SK-N-SH (cell line): ENCODE data around the gene TRIM62. TPM values are rescaled to one million over a fixed set of nuclear protein-coding genes. Genes with fewer than 3 reads are reported as not detected.

Experiments used
- CTCF ChIA-PET: fragments of 300-600, 350-600 bp; formaldehyde crosslinking; extraction: SDS; loops from one replicate; lab custom pipeline; 2021; lab: Yijun Ruan, JAX
- POLR2A ChIA-PET: fragments of 350-600 bp; sonication (Branson Sonifier 250); formaldehyde crosslinking; extraction: SDS; loops from one replicate; lab custom pipeline; 2020; ENCODE audit warnings: antibody characterized with exemption, inconsistent platforms; lab: Yijun Ruan, JAX
- DNase-seq: peaks from one replicate; pipeline ENCODE4 v3.0.0; 2012
- H2AFZ ChIP-seq: fragments of 200-600 bp; sonication (generic); 2 replicates; pipeline ENCODE4 v1.8.1; 2016; ENCODE audit warnings: antibody characterized with exemption, mild to moderate bottlenecking, low read depth
- H3F3A ChIP-seq: fragments of 200-600 bp; sonication (generic); replicated peaks from 2 replicates; pipeline ENCODE3; 2016; ENCODE audit warnings: antibody characterized with exemption, mild to moderate bottlenecking; ENCODE audit not compliant: insufficient read depth
- H3K27ac ChIP-seq, 2 experiments: fragments of 200-500 bp in 1 of 2; fragments of 200-600 bp in 1 of 2; sonication (Bioruptor generic) in 1 of 2; sonication (generic), shearing (Covaris generic) in 1 of 2; 2 replicates each; pipeline versions ENCODE4 v1.5.1 to v1.6.1; 2014 to 2016; ENCODE audit warnings: low read depth in 2 of 2, inconsistent platforms in 1 of 2, low read length in 1 of 2, mild to moderate bottlenecking in 1 of 2, mixed read lengths in 1 of 2
- H3K27me3 ChIP-seq: fragments of 200-600 bp; sonication (generic), shearing (Covaris generic); 2 replicates; pipeline ENCODE4 v1.6.1; 2016; ENCODE audit warnings: mixed run types; ENCODE audit not compliant: insufficient read depth
- H3K36me3 ChIP-seq, 2 experiments: fragments of 200-500 bp in 1 of 2; fragments of 200-600 bp in 1 of 2; sonication (Bioruptor generic) in 1 of 2; sonication (generic) in 1 of 2; replicated peaks in 1 of 2; 2 replicates each; pipeline versions ENCODE3 to v1.5.1; 2014 to 2016; ENCODE audit warnings: low read length in 1 of 2, mild to moderate bottlenecking in 1 of 2; ENCODE audit not compliant: insufficient read depth in 2 of 2, control insufficient read depth in 1 of 2
- H3K4me1 ChIP-seq, 2 experiments: fragments of 200-500 bp in 1 of 2; fragments of 200-600 bp in 1 of 2; sonication (Bioruptor generic) in 1 of 2; sonication (generic), shearing (Covaris generic) in 1 of 2; 2 replicates each; pipeline versions ENCODE4 v1.5.1 to v1.6.1; 2014 to 2016; ENCODE audit warnings: low read depth in 1 of 2, low read length in 1 of 2, mixed run types in 1 of 2; ENCODE audit not compliant: insufficient read depth in 2 of 2, control insufficient read depth in 1 of 2
- H3K4me2 ChIP-seq: fragments of 200-600 bp; sonication (generic), shearing (Covaris generic); 2 replicates; pipeline ENCODE4 v1.6.1; 2017; ENCODE audit warnings: mixed run types
- H3K4me3 ChIP-seq, 2 experiments: fragments of 200-500 bp in 1 of 2; fragments of 200-600 bp in 1 of 2; sonication (Bioruptor generic) in 1 of 2; sonication (generic), shearing (Covaris generic) in 1 of 2; 2 replicates each; pipeline versions ENCODE4 v1.5.1 to v1.8.1; 2014 to 2016; ENCODE audit warnings: low read depth in 2 of 2, inconsistent platforms in 1 of 2, low read length in 1 of 2, mild to moderate bottlenecking in 1 of 2, mixed read lengths in 1 of 2, moderate library complexity in 1 of 2
- H3K79me2 ChIP-seq: fragments of 200-600 bp; sonication (generic); 2 replicates; pipeline ENCODE4 v1.8.1; 2017; ENCODE audit warnings: mild to moderate bottlenecking; ENCODE audit not compliant: insufficient read depth
- H3K9ac ChIP-seq: fragments of 200-600 bp; sonication (generic); 2 replicates; pipeline ENCODE4 v1.6.1; 2017; ENCODE audit warnings: mixed run types
- H3K9me2 ChIP-seq: fragments of 200-600 bp; sonication (generic); 2 replicates; pipeline ENCODE4 v1.6.1; 2017; ENCODE audit warnings: mixed run types
- H3K9me3 ChIP-seq: fragments of 200-600 bp; sonication (generic); 2 replicates; pipeline ENCODE4 v1.6.1; 2017; ENCODE audit warnings: mixed run types, mild to moderate bottlenecking, moderate library complexity
- H4K20me1 ChIP-seq: fragments of 200-600 bp; sonication (generic); 2 replicates; pipeline ENCODE4 v1.6.1; 2017; ENCODE audit warnings: mild to moderate bottlenecking, mixed run types; ENCODE audit not compliant: insufficient read depth
- CHD2 ChIP-seq: fragments of 150-350 bp; IDR thresholded peaks from 2 replicates; pipeline ENCODE4 v1.6.1; 2018; ENCODE audit warnings: low read length; ENCODE audit not compliant: partially characterized antibody
- EP300 ChIP-seq, 2 experiments: IDR thresholded peaks; 2 replicates each; pipeline versions ENCODE4 v1.4.0 to v1.6.1; 2012; ENCODE audit warnings: borderline replicate concordance in 1 of 2, low read depth in 1 of 2, low read length in 1 of 2
- EZH2phosphoT487 ChIP-seq: fragments of 200-600 bp; sonication (generic); IDR thresholded peaks from 2 replicates; pipeline ENCODE4 v1.6.1; 2017; ENCODE audit warnings: low read depth, mixed run types, mild to moderate bottlenecking, antibody characterized with exemption, moderate library complexity, borderline replicate concordance
- FOSL2 ChIP-seq: IDR thresholded peaks from 2 replicates; pipeline ENCODE4 v1.4.0; 2012; ENCODE audit warnings: low read depth, mild to moderate bottlenecking, moderate library complexity, borderline replicate concordance
- FOXJ3 ChIP-seq: sonication (generic); formaldehyde crosslinking; IDR thresholded peaks from 2 replicates; pipeline ENCODE4 v1.5.1; 2020; ENCODE audit warnings: mild to moderate bottlenecking, missing genetic modification reagents
- FOXM1 ChIP-seq: IDR thresholded peaks from 2 replicates; pipeline ENCODE4 v1.4.0; 2012; ENCODE audit warnings: low read depth, mild to moderate bottlenecking
- GABPA ChIP-seq: IDR thresholded peaks from 2 replicates; pipeline ENCODE4 v1.4.0; 2012; ENCODE audit warnings: low read depth, mild to moderate bottlenecking
- MAX ChIP-seq: IDR thresholded peaks from 2 replicates; pipeline ENCODE4 v1.4.0; 2012; ENCODE audit warnings: low read depth
- MEF2A ChIP-seq: IDR thresholded peaks from 2 replicates; pipeline ENCODE4 v1.4.0; 2012; ENCODE audit warnings: low read depth, borderline replicate concordance
- MXI1 ChIP-seq: IDR thresholded peaks from 2 replicates; pipeline ENCODE4 v1.6.1; 2012; ENCODE audit warnings: mild to moderate bottlenecking, low read depth, low read length, improper control_type of control experiment
- NFIC ChIP-seq: IDR thresholded peaks from 2 replicates; pipeline ENCODE4 v1.4.0; 2012; ENCODE audit warnings: borderline replicate concordance
- NRF1 ChIP-seq: IDR thresholded peaks from 2 replicates; pipeline ENCODE4 v1.6.1; 2012; ENCODE audit warnings: low read depth, mild to moderate bottlenecking, low read length
- RAD21 ChIP-seq: IDR thresholded peaks from 2 replicates; pipeline ENCODE4 v1.6.1; 2012; ENCODE audit warnings: mild to moderate bottlenecking, low read length
- RXRA ChIP-seq: IDR thresholded peaks from 2 replicates; pipeline ENCODE4 v1.4.0; 2012; ENCODE audit warnings: low read depth, mild to moderate bottlenecking, borderline replicate concordance
- SMC3 ChIP-seq: IDR thresholded peaks from 2 replicates; pipeline ENCODE4 v1.6.1; 2012; ENCODE audit warnings: low read depth, low read length, improper control_type of control experiment
- TAF1 ChIP-seq: IDR thresholded peaks from 2 replicates; pipeline ENCODE4 v1.6.1; 2012; ENCODE audit warnings: low read depth, mild to moderate bottlenecking, low read length, moderate library complexity, borderline replicate concordance
- TCF12 ChIP-seq: IDR thresholded peaks from 2 replicates; pipeline ENCODE4 v1.4.0; 2012
- TEAD4 ChIP-seq: IDR thresholded peaks from 2 replicates; pipeline ENCODE4 v1.4.0; 2012; ENCODE audit warnings: mild to moderate bottlenecking, borderline replicate concordance; ENCODE audit not compliant: insufficient read depth
- YY1 ChIP-seq: IDR thresholded peaks from 2 replicates; pipeline ENCODE4 v1.4.0; 2012; ENCODE audit warnings: low read depth, mild to moderate bottlenecking
- ZBTB33 ChIP-seq: IDR thresholded peaks from 2 replicates; pipeline ENCODE4 v1.4.0; 2012; ENCODE audit warnings: low read depth, borderline replicate concordance
- WGBS: methylation state at CpG from one replicate; pipeline ENCODE4 v1.1.6; 2017; ENCODE audit warnings: low lambda C conversion rate; 5-methylcytosine and 5-hydroxymethylcytosine counted together
- polyA plus RNA-seq, 3 experiments: library from polyadenylated mRNA; depleted of rRNA; stranded (reverse); fragments of >200 nt; gene quantifications; 2 replicates each; pipeline ENCODE4 v1.2.3, GENCODE V29; 2012
- TF ChIP-seq, protein P1 (sequence below): IDR thresholded peaks from 2 replicates; pipeline ENCODE4 v1.4.0; 2012; ENCODE audit warnings: low read depth, borderline replicate concordance
- TF ChIP-seq, protein P2 (sequence below): IDR thresholded peaks from 2 replicates; pipeline ENCODE4 v1.6.1; 2012; ENCODE audit warnings: mild to moderate bottlenecking, low read depth, low read length, moderate library complexity
- TF ChIP-seq, protein P3 (sequence below): fragments of 150-350 bp; IDR thresholded peaks from 2 replicates; pipeline ENCODE4 v1.6.1; 2017; ENCODE audit warnings: antibody characterized with exemption, low read length, low read depth, borderline replicate concordance

Gene TRIM62
- polyA plus RNA-seq, 1 of the 3 experiments (the other 2 are of a cell fraction), result 4.4 TPM

DNA sequence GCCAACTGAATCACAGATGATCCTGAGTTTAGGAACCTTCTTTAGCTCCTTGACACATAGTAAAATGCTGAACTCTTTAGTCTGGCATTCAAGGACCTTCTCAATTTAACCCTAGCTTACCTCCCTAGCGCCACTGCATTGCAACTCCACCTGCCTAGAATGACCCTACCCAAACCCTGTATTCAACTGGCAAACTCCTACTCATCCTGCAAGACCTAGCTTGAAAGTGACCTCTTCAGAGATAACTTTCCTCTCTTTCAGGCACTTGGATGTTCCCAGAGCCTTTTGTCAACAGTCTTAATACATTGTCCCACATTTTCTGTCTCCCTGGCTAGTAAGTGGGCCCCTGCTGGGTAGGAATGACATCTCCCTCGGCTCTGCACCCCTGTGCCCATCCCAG is 19.7 kb downstream of the TRIM62 start (continued):
- TF ChIP-seq, protein P1, sequence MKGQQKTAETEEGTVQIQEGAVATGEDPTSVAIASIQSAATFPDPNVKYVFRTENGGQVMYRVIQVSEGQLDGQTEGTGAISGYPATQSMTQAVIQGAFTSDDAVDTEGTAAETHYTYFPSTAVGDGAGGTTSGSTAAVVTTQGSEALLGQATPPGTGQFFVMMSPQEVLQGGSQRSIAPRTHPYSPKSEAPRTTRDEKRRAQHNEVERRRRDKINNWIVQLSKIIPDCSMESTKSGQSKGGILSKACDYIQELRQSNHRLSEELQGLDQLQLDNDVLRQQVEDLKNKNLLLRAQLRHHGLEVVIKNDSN, result no peak
- no peak for TF ChIP-seq RXRA
- TF ChIP-seq FOSL2, result no peak
- TF ChIP-seq, all 33 proteins: peak for 0

DNA sequence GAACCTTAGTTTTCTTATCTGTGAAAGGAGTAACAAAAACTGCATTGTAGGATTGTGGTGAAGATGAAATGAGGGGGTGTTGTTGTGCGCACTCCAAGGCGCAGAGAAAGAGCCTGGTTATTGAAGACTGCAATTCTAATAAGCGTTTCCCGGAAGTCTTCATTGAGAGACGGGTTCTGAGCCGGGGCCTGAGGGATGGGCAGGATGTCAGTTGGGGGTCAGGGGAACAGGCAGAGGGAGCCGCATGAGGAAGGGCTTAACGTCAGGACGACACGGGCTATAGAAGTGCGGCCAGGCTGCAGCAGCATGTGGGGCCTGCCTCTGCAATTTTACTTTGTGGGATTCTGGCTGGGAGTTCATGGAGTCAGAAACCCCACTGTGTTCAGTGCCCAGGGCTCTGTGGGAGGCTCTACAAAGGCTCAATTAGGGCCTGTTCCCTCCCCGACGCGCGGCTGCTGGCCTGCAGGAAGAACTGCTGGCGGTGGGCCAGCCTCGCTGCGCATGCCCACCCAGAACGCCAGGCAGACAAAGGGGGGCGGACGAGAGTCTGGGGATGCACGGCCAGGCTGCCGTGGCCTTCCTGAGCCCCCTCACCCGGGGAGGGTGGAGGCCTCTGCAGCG is 20.7 kb downstream of the TRIM62 start:
- H3K27me3 ChIP-seq, result no peaks in the 10 kb centered on the region
- WGBS, result 67% methylated on average over 16 of the region's 25 CpGs
- ChIA-PET CTCF (interaction anchor here (1.2 to 1.8 kb wide), 4 partner anchors 8 to 75 kb away, joined by 3 to 6 read pairs (median 4); no protein-coding TSS in a partner anchor), POLR2A (interaction anchor here (1.4 kb wide), 1 partner anchor 21 kb away, joined by 4 read pairs; the partner anchor contains the start of gene TRIM62)
- peaks cover 13 to 14% of the 10 kb centered on the region in 2 experiments; a peak in 3 of 4 replicates for H3K4me1 ChIP-seq
- H3K4me2 ChIP-seq, result no peak overlapping the region
- H3K9ac ChIP-seq, result no peak overlapping the region
- peak overlapping the region in 1 of 2 experiments; percentile 88; a peak in 2 of 4 replicates for H3K27ac ChIP-seq
- H3F3A ChIP-seq, result no peaks in the 10 kb centered on the region
- H3K9me2 ChIP-seq, result no peaks in the 10 kb centered on the region
- no peak overlapping the region for H2AFZ ChIP-seq
- peaks cover 4 to 8% of the 10 kb centered on the region in 2 experiments for H3K36me3 ChIP-seq
- H4K20me1 ChIP-seq, result no peaks in the 10 kb centered on the region
- no peaks in the 10 kb centered on the region for H3K79me2 ChIP-seq
- H3K9me3 ChIP-seq, result no peaks in the 10 kb centered on the region
- no peak overlapping the region for H3K4me3 ChIP-seq
- DNase-seq, result peak; percentile 97
- TF ChIP-seq NFIC, result peak; percentile 47
- no peak for TF ChIP-seq MEF2A
- no peak for TF ChIP-seq CHD2
- no peak for TF ChIP-seq YY1
- no peak for TF ChIP-seq FOXJ3
- TF ChIP-seq EZH2phosphoT487, result no peak
- no peak for TF ChIP-seq TEAD4
- TF ChIP-seq MAX, result no peak
- no peak for TF ChIP-seq MXI1
- no peak for TF ChIP-seq FOXM1
- TF ChIP-seq SMC3, result no peak
- no peak for TF ChIP-seq TCF12
- TF ChIP-seq TAF1, result no peak
- no peak for TF ChIP-seq EP300 (IDR thresholded peaks at IDR 0.05; ENCODE audit: borderline replicate concordance in 1 of 2, low read depth in 1 of 2, low read length in 1 of 2)
- TF ChIP-seq ZBTB33, result no peak
- TF ChIP-seq GABPA, result no peak
- no peak for TF ChIP-seq FOSL2
- TF ChIP-seq, protein P2, sequence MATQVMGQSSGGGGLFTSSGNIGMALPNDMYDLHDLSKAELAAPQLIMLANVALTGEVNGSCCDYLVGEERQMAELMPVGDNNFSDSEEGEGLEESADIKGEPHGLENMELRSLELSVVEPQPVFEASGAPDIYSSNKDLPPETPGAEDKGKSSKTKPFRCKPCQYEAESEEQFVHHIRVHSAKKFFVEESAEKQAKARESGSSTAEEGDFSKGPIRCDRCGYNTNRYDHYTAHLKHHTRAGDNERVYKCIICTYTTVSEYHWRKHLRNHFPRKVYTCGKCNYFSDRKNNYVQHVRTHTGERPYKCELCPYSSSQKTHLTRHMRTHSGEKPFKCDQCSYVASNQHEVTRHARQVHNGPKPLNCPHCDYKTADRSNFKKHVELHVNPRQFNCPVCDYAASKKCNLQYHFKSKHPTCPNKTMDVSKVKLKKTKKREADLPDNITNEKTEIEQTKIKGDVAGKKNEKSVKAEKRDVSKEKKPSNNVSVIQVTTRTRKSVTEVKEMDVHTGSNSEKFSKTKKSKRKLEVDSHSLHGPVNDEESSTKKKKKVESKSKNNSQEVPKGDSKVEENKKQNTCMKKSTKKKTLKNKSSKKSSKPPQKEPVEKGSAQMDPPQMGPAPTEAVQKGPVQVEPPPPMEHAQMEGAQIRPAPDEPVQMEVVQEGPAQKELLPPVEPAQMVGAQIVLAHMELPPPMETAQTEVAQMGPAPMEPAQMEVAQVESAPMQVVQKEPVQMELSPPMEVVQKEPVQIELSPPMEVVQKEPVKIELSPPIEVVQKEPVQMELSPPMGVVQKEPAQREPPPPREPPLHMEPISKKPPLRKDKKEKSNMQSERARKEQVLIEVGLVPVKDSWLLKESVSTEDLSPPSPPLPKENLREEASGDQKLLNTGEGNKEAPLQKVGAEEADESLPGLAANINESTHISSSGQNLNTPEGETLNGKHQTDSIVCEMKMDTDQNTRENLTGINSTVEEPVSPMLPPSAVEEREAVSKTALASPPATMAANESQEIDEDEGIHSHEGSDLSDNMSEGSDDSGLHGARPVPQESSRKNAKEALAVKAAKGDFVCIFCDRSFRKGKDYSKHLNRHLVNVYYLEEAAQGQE, result no peak
- TF ChIP-seq, protein P3, sequence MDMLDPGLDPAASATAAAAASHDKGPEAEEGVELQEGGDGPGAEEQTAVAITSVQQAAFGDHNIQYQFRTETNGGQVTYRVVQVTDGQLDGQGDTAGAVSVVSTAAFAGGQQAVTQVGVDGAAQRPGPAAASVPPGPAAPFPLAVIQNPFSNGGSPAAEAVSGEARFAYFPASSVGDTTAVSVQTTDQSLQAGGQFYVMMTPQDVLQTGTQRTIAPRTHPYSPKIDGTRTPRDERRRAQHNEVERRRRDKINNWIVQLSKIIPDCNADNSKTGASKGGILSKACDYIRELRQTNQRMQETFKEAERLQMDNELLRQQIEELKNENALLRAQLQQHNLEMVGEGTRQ, result no peak
- no peak for TF ChIP-seq RXRA
- TF ChIP-seq RAD21, result peak; percentile 11
- peak; percentile 79 for TF ChIP-seq NRF1
